ENCODE measurements around the gene SPP1.
"Not testable (repeated sequence)": the region's sequence is repeated elsewhere in the genome, so short reads cannot be mapped to it uniquely, and the experiment has no call there.

The SPP1 gene

DNA sequence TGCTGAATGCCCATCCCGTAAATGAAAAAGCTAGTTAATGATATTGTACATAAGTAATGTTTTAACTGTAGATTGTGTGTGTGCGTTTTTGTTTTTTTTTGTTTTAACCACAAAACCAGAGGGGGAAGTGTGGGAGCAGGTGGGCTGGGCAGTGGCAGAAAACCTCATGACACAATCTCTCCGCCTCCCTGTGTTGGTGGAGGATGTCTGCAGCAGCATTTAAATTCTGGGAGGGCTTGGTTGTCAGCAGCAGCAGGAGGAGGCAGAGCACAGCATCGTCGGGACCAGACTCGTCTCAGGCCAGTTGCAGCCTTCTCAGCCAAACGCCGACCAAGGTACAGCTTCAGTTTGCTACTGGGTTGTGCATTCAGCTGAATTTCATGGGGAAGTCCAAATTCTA, at the start of gene SPP1:
Gene SPP1, plus strand, starts transcription at position 249 of the 400 bp plus-strand sequence. CDS start 1,182 bp downstream, outside the sequence.
- DNase-seq (ENCODE audit: low spot score), result peak; percentile 26

DNA sequence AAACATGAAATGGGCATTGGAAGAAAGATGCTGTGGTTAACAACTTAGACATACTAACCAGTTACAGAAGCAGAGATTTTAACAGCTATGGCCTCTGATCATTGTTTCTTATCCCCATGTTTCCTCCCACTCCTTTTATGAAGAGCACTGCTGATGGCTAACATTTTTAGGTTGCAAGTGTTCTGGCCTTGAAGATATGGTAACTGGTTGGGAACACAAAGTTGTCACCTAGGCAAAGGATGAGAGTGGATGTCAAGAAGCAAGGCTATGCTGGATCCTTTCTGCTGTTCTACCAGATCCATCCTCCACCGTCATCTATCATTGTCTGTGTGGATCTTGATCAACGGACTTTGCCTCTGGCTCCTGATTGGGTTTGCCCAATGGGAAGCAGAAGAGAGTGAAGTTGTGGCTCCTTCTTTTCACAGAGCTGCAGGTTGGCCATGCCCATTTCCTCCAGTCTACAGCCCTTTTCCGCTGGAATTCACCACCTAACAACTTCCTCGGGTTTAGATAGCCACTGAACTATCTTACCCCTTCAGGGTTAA, 48.9 kb upstream of the SPP1 start:
- no peak for DNase-seq (ENCODE audit: low spot score)

DNA sequence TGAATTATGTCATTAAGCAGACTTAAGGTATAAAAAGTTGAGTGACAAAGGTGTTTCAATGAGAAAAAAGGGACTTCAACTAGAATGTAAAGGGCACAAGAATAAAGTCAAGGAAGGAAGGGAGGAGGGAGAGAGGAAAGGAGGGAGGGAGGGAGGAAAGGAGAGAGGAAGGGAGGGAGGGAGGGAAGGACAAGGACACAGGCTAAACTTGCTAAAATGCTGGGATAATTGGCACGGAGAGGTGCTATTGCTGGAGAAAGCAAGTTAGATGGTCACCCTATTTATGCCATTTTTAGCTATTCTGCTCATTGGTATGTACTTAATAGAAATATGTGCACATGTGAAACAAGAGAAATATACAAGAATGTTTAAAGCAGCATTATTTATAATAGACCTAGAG, 44.9 kb upstream of the SPP1 start:
- no peak for DNase-seq (ENCODE audit: low spot score)

DNA sequence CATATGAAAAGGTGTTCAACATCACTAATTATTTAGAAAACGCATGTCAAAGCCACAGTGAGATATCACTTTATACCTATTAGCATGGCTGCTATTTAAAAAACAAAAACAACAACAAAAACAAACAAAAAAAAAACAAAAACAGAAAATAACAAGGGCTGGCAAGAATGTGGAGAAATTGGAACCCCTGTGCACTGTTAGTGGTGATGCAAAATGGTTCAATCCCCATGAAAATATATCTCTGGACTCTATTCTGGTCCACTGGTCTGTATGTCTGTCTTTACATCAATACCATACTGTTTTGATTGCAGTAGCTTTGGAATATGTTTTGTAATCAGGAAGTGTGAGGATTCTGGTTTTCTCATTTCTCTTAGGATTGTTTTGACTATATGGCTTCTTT, 43.6 kb upstream of the SPP1 start:
- no peak for DNase-seq (ENCODE audit: low spot score)

DNA sequence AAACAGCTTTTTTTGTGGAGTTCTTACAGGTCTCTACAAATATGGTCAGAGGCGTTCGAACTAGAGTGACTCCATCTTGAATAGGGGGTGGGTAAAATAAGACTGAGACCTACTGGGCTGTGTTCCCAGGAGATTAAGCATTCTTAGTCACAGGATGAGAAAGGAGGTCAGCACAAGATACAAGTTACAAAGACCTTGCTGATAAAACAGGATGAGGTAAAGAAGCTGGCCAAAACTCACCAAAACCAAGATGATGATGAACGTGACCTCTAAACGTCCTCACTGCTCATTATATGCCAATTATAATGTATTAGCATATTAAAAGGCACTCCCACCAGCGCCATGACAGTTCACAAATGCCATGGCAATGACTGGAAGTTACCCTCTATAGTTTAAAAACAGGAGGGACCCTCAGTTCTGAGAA, 42.8 kb upstream of the SPP1 start:
- no peak for DNase-seq (ENCODE audit: low spot score)

- no peak for DNase-seq (ENCODE audit: low spot score)
Observed at GRCh38 chr4:87933337-87933736, 42.2 kb upstream of the SPP1 start.

GRCh38 chr4:87934157-87934704, 41.3 kb upstream of the SPP1 start:
- no peak for DNase-seq (ENCODE audit: low spot score)

DNA sequence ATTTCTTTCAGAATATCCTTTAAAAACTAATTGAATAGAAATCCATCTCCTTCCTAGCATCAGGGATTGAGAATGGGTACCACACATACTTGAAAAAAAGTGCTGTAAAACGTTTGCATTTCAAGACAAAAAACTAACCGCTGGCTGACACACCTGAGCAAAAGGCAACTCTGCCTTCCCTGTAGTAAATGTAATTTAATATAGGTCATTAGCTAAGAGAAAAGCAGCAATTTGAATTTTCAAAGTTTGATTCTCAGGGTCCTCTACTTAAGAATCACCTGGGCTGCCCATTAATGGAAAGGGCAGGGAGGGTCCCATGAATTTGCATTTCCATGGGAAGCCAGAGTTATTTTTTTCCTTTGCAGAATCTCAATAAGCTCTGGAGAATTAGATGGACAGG, 40.5 kb upstream of the SPP1 start:
- no peak for DNase-seq (ENCODE audit: low spot score)

DNA sequence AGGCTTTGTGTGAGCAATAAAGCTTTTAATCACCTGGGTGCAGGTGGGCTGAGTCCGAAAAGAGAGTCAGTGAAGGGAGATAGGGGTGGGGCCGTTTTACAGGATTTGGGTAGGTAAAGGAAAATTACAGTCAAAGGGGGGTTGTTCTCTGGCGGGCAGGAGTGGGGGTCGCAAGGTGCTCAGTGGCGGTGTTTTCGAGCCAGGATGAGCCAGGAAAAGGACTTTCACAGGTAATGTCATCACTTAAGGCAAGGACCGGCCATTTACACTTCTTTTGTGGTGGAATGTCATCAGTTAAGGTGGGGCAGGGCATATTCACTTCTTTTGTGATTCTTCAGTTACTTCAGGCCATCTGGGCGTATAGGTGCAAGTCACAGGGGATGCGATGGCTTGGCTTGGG, 39.6 kb upstream of the SPP1 start:
- not testable (repeated sequence) for DNase-seq (ENCODE audit: low spot score)

- DNase-seq (ENCODE audit: low spot score), result no peak
Observed at GRCh38 chr4:87937523-87937922, 38.0 kb upstream of the SPP1 start.

DNA sequence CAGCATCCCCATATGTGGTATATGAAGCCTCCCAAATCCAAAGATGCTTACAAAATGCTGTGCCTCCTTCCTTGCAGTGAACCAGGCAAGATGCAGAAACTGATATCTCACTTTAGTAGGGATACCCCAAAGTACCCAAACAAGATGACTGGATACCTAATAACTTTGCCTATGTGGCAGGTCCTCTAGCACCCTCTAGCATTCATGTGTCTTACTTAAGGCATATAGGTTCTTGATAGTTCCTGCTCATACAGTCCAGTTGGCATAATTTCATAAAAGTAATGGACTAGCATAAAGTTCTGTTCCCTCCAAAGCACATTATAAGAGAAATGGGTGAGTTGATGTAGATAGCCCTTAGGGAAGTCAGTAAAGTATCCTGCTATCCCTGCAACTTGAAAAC, 36.8 kb upstream of the SPP1 start:
- no peak for DNase-seq (ENCODE audit: low spot score)

DNA sequence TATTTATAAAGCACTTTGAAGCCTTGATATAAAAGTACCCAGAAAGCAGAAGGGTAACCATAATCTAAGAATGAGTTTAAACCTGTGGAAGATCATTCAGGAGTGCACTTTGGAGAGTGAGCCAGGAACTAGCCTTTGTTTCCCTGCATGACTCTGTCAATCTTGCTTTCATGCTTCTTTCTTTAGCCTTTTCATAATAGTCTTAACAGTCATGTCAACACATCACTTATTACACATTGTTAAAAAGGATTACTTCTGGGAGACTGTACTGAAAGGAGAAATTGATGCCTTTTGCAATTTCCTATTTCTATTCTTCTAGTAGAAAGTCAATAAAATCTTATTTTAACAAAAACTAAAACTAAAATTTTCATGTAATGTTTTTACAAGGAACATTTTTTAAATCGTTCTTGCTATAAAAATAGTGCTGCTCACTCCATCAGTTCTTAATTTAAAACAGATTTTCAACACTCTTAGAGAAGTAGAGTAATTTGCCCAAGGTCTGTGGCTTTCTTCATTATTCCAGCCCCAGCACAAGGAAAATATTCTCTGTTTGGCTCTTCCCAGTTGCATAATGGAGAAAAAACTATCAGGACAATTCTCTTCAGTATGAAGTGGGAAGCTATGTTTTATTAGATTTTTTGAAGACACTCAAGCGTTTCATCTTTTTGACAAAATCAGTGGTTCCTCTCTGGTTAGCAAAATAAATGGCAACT, 35.4 kb upstream of the SPP1 start:
- no peak for DNase-seq (ENCODE audit: low spot score)

GRCh38 chr4:87940809-87941208, 34.7 kb upstream of the SPP1 start:
- not testable (repeated sequence) for DNase-seq (ENCODE audit: low spot score)

DNA sequence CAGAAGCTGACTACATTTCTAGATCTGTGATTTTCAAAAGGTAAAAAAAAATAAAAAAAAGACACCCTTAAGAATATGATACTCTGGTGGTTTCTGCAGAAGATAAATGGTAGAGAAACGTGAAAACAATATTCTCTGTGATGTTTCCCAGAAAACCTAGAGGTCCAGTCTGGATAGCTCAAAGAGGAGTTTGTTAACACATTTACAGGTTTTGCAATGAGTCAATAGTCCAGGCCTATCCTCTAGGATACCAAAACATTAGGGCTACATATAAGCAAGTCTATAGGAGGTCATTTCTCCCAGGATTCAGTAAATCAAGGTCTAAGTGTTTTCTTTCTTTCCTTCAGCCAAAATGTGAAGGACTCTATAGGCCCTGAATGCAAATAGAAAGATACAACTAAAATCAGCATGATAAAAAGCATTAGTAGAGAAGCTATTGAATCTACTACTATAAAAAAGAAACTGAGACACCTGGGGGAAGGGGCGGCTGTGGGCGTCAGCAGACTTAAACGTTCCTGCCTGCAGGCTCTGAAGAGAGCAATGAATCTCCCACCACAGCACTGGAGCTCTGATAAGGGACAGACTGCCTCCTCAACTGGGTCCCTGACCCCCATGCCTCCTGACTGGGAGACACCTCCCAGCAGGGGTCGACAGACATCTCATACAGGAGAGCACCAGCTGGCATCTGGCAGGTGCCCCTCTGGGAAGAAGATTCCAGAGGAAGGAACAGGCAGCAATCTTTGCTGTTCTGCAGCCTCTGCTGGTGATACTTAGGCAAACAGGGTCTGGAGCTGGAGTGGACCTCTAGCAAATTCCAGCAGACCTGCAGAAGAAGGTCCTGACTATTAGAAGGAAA, 33.7 kb upstream of the SPP1 start:
- DNase-seq (ENCODE audit: low spot score), result no peak

GRCh38 chr4:87943660-87944149, 31.8 kb upstream of the SPP1 start:
- DNase-seq (ENCODE audit: low spot score), result no peak

- no peak for DNase-seq (ENCODE audit: low spot score)
Observed at GRCh38 chr4:87944967-87945366, 30.5 kb upstream of the SPP1 start.

GRCh38 chr4:87946766-87947165, 28.7 kb upstream of the SPP1 start:
- DNase-seq (ENCODE audit: low spot score), result no peak

DNA sequence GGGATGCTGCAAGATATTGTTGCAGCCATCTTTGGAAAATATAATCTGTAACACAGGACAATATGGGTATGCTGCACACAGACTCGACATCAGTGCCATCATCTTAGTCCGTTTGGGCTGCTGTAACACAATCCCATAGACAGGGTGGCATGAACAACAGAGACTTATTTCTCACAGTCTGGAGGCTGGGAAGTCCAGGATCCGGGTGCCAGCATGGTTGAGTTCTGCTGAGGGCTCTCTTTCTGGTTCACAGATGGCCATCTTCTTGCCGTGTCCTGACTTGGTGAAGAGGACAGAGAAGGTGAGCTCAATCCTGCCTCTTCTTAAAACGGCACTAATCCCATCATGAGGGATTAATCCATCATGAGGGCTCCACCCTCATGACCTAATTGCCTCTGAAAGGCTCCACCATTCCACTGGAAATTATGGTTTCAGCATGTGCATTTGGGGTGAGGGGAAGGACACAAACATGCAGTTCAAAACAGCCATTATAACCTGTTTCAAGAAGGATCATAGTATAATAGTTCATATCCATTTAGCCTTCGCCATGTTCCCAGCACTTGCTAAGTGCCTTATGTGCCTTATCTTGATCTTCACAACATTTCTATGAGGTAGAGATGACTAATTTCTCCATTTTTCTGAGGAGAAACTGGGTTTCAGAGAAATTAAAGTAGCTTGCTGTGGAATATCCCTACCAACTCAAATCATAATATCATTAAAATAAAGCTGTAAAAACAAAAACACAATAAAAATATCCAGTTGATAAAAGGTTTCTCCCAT, 27.9 kb upstream of the SPP1 start:
- DNase-seq (ENCODE audit: low spot score), result no peak

DNA sequence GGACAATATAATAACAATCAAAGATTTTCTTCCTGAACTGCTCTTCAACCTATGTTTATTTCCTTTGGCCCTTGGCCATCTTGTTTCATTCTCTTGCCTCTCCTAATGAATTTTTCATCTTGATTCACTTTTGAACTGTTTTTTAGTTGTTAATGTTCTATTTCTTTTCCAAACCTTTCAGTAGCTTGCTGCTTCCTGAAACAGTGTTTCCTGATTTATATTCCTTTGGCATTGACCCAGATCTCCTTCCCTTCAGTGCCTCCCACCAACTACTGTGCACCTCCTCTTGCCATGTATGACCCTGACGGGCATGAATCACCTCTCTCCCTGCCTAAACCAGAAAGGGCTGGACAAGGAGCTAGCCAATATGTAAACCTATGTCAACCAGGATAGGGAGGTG, 25.6 kb upstream of the SPP1 start:
- DNase-seq (ENCODE audit: low spot score), result no peak

- no peak for DNase-seq (ENCODE audit: low spot score)
Observed at GRCh38 chr4:87950493-87950892, 25.0 kb upstream of the SPP1 start.

DNA sequence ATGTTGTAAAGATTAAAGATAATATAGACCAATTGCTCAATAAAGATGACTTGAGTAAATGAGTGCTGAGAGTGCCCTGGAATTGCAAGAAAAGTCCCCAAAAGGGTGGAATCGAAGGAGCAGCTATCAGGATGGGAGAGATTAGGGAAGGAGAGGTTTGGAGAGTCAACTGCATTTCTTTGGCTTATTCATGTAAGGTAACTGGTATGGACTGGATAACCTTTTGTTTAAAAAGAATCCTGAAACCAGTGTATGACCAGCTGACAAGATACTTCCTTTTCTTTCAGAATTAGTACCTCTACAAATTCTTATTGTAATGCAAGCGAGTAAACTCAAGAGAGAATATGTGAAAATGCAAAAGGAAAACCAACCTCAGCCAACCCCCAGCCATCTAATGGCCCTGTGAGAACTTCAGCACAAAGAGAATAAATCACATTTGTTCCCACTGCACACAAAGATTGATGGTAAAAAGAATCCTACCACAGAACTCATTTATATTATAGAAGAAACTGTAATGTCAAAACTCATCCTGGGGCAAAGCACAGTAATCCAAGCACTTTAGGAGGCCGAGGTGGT, 24.5 kb upstream of the SPP1 start:
- DNase-seq (ENCODE audit: low spot score), result no peak

GRCh38 chr4:87953826-87954225, 21.7 kb upstream of the SPP1 start:
- no peak for DNase-seq (ENCODE audit: low spot score)

All from germinal center (tissue), 1 donor.